Cardiac fibroblast (primary cell): ENCODE results near the gene IL17RB.

ENCODE experiments used
- DNase-seq, 2 donors: peaks; one replicate each; pipeline versions ENCODE4 v3.0.0 to v3.0.0-alpha.2; 2010; ENCODE audit warnings: low read depth in 2 of 2
- H3K4me3 ChIP-seq, 2 donors: replicated peaks in 1 of 2; 1 replicate in 1 of 2; 2 replicates in 1 of 2; pipeline ENCODE4 v1.5.1; 2011; ENCODE audit warnings: low read depth in 2 of 2, low read length in 2 of 2, mild to moderate bottlenecking in 2 of 2, moderate library complexity in 1 of 2
- CTCF ChIP-seq: IDR thresholded peaks from one replicate; pipeline ENCODE4 v1.5.1; 2011; ENCODE audit warnings: low read depth, mild to moderate bottlenecking, low read length, inconsistent platforms

The IL17RB gene

GRCh38 chr3:53881691-53882593 is 35.6 kb downstream of the IL17RB start, which contains the start of gene ACTR8:
TSS of gene ACTR8 (minus strand) at chr3:53882152. CDS start at chr3:53882101, 51 bp downstream.
- peak; percentile 85 to 91 for DNase-seq
- TF ChIP-seq CTCF, result peak; percentile 26
- H3K4me3 ChIP-seq, result peak within 1 kb of the TSS; percentile 83 to 85

DNA sequence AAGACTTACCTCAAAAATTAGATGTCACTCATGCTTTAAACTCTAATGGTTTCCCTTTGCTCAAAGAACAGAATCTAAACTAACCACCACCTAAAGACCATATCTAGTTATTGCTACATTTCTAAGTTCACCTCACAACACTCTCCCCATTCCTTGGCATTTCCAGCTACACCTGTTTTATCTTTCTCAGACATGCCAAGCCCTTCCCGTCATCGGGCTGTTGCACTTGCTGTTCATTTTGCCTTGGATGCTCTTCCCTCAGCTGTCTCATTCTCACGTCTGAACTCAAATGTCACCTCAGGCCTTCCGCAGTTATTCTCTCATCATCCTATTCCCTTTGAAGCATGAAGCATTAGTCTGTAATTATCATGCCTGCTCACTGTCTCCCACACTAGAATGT is 36.6 kb downstream of the IL17RB start:
- H3K4me3 ChIP-seq, result no peak overlapping the region
- DNase-seq, result no peak
- no peak for TF ChIP-seq CTCF

DNA sequence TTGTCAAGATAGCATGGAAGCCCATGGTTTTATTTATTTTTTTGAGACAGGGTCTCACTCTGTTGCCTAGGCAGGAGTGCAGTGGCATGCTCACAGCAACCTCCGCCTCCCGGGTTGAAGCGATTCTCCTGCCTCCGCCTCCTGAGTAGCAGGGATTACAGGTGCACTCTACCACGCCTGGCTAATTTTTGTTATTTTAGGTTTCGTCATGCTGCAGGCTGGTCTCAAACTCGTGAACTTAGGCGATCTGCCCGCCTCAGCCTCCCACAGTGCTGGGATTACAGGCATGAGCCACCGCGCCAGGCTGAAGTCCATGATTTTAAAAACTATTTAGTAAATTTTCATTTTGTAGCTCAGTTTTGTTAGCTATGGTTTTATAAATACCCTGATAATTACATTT is 38.3 kb downstream of the IL17RB start:
- DNase-seq, result no peak
- no peak overlapping the region for H3K4me3 ChIP-seq
- no peak for TF ChIP-seq CTCF

DNA sequence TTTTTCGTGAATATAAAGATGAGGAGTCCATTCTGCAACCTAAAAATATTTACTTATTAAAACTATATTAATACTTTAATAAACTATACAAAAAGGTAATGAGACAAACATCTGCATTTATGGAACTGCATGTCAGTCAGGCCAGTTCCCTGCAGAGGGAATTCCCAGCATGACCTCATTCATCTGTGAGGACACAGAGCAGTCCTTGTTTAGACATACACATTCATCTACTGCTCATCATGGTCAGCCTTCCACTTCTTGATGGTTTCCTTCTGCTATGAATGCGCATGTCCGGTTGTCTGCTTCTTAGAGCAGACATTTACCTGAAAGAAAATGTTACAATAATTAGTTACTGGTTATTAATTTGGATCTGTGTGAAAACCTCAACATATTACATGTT is 38.9 kb downstream of the IL17RB start:
- no peak overlapping the region for H3K4me3 ChIP-seq
- no peak for TF ChIP-seq CTCF
- DNase-seq, result peak in 1 of 2 donors; percentile 42

DNA sequence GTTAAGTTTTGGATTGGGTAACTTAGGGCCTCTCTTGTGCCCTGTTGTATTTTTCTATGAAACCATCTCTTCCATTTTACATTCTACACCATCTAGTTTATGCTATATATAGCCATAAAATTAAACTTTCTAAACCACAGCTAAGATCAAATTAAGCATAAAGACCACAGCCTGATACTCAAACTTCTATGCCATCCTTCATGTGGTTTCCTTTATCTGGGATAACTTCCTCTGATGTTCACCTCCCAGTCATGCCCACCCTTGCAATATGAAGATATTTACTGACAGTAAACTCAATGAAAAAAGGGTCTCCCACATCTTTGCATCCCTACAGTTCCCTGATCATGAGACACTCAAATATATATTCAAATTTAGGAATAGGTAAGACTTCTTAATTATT is 41.1 kb downstream of the IL17RB start:
- no peak for DNase-seq
- no peak overlapping the region for H3K4me3 ChIP-seq
- TF ChIP-seq CTCF, result no peak

- no peak for DNase-seq
- no peak overlapping the region for H3K4me3 ChIP-seq
- no peak for TF ChIP-seq CTCF
These were observed 41.9 kb downstream of the IL17RB start for GRCh38 chr3:53888232-53888631.
